HUES64 (cell line): ENCODE measurements around the gene NDUFB3.

ENCODE experiments used
- H3K27ac ChIP-seq: 2 replicates; pipeline ENCODE4 v1.7.0; 2013; ENCODE audit warnings: low read depth, low read length, inconsistent platforms
- H3K27me3 ChIP-seq: 2 replicates; pipeline ENCODE4 v1.6.1; 2013; ENCODE audit warnings: mild to moderate bottlenecking, low read length; ENCODE audit not compliant: insufficient read depth
- H3K36me3 ChIP-seq: 2 replicates; pipeline ENCODE4 v1.6.1; 2013; ENCODE audit warnings: mild to moderate bottlenecking, low read length; ENCODE audit not compliant: insufficient read depth
- H3K4me1 ChIP-seq: 2 replicates; pipeline ENCODE4 v1.6.1; 2013; ENCODE audit warnings: mild to moderate bottlenecking, low read length, moderate library complexity; ENCODE audit not compliant: insufficient read depth
- H3K4me3 ChIP-seq: 2 replicates; pipeline ENCODE4 v1.5.1; 2013; ENCODE audit warnings: mild to moderate bottlenecking, low read length, moderate library complexity
- H3K9ac ChIP-seq: 2 replicates; pipeline ENCODE4 v1.6.1; 2013; ENCODE audit warnings: mild to moderate bottlenecking, low read depth, low read length
- H3K9me3 ChIP-seq: 2 replicates; pipeline ENCODE4 v1.6.1; 2013; ENCODE audit warnings: low read depth, low read length; ENCODE audit not compliant: insufficient read depth
- WGBS: fragments of 150-250, 120-280 bp; methylation state at CpG from one replicate; pipeline ENCODE4 v1.1.7; 2013; ENCODE audit warnings: missing lambda C conversion rate; 5-methylcytosine and 5-hydroxymethylcytosine counted together

NDUFB3 gene

DNA sequence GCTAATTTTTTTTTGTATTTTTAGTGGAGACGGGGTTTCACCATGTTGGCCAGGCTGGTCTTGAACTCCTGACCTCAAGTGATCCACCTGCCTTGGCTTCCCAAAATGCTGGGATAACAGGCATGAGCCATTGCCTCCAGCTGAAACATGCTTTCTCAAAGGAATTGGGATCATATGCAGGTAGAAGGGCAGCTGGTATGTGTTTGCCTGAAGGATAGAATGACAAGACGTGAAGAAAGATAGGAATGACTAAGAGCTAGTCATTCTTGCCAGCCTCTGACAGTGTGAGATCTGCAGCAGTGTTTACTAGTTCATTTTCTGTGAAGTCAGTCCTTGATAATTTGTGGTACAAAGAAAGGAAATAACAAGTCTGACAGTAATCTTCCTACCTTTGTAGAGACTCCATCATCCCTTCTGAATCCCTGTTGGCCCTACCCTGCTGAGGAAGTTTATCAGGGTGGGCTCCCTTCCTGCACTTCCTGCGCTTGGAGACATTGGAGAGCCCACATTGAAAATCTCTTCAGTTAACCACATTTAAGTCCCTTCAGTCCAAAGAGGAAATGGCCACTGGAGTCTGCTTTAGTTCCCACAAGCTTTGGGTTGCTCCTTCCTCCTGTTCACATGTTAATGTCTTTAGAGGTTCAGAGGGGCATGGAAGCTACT is 58.9 kb downstream of the NDUFB3 start:
- Histone ChIP-seq H3K27ac (no peak overlapping the region), H3K4me1 (peaks cover 29% of the 10 kb centered on the region), H3K36me3 (0 out of 2 replicates have a peak, but pooled peaks cover 4% of the 10 kb centered on the region), H3K9ac (no peak overlapping the region), H3K4me3 (no peak overlapping the region), H3K27me3 (no peaks in the 10 kb centered on the region), H3K9me3 (no peaks in the 10 kb centered on the region)
- 85% methylated on average over 3 of the region's 3 CpGs for WGBS

- Histone ChIP-seq H3K27me3 (no peaks in the 10 kb centered on the region), H3K9me3 (no peaks in the 10 kb centered on the region), H3K9ac (no peak overlapping the region), H3K4me3 (no peak overlapping the region), H3K4me1 (peaks cover 20% of the 10 kb centered on the region), H3K36me3 (0 out of 2 replicates have a peak, but pooled peaks cover 6% of the 10 kb centered on the region), H3K27ac (no peak overlapping the region)
- 96% methylated on average over 1 of the region's 1 CpG for WGBS
Observed at GRCh38 chr2:201132518-201132917, 60.7 kb downstream of the NDUFB3 start.
